HG02970 (cell line): Measurements from ENCODE around the gene H1-8.

Experiments
- ATAC-seq: cut with Tn5 transposase; IDR thresholded peaks from one replicate; pipeline ENCODE4 v1.9.1; 2021; ENCODE audit warnings: mild to moderate bottlenecking, moderate library complexity, moderate number of reproducible peaks; ENCODE audit not compliant: unreplicated experiment, low FRiP score

Gene H1-8

DNA sequence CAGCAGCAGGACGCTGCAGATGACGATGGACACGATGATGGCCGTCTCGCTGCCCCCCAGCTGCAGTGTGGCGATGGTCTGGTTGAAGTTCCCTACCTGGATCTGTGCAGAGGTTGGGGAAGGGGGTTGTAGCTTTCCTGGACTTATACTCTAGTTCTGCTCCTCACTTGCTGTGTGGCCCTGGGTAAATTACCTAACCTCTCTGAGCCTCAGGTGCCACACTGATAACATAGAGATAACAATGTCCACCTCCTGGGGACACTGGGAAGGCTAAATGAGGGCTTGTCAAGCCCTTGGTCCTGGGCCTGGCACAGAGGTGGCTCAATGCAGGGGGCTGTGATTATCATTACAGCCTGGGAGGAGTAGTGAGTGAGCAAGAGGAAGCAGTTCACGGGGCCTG lies 26.9 kb downstream of the H1-8 start:
- ATAC-seq = no peak

DNA sequence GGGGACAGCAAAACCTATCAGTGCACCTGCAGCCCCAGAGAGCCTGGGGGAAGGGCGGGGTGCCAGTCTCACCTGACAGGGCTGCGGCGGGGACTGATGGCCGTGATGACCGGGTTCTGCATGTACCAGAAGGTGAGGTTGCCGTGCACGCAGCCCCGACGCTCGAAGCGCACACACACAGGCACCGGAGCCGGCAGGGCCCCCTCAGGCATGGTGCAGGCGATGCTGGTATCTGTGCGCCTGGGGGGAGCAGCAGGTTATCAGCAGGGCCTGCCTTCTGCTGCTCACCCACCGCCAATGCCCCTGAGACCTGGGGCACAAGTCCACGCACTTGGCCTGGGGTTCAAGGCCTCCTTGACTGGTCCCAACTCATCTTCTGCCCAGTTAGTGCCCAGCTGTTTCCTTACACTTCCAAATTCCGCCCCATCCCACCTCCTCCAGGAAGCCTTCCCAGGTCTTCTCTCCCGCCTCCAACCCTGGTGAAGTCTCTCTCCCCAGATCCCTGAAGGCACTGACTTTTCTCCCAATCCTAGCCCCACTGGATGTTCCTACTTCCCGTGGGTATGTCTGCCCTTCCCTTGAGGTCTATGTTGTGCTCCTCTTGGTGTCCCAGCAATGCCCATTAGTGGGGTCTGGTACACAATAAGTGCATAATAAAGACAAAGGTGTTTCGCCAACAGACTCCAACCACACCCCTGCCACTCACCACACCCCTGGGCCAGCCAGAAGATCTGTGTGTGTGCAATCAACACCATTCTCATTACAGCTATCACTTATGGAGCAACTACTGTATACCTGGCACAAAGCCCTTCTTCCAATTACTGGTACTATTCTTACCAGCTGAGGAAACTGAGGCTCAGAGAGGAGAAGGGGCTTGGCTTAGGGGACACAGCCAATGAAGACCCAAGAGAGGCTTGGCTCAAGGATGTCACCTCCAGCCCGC lies 28.9 kb downstream of the H1-8 start:
- no peak for ATAC-seq

DNA sequence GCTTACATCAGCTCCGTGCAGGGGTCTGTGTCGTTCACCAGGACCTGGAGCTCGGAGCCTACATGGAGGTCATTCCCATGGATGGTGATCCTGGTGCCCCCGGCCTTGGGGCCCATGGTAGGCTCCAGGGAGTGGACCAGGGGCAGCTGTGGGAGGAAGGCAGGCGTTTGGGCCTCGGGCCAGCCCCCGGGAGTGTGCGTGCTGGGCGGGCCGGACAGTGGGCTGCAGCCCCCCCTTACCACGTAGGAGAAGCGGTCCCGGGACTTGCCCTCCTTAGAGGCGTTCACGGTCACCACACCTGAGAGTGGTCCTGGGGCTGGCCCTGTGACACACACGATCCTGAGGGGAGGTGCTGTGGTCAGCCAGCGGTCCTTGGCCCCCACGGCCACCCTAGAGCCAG lies 29.6 kb downstream of the H1-8 start:
- no peak for ATAC-seq

- ATAC-seq = no peak
Measured at GRCh38 chr3:129573493-129573892, 30.5 kb downstream of the H1-8 start.

GRCh38 chr3:129574206-129574605 lies 31.2 kb downstream of the H1-8 start:
- no peak for ATAC-seq

GRCh38 chr3:129575233-129575996 lies 32.4 kb downstream of the H1-8 start:
- ATAC-seq = no peak

DNA sequence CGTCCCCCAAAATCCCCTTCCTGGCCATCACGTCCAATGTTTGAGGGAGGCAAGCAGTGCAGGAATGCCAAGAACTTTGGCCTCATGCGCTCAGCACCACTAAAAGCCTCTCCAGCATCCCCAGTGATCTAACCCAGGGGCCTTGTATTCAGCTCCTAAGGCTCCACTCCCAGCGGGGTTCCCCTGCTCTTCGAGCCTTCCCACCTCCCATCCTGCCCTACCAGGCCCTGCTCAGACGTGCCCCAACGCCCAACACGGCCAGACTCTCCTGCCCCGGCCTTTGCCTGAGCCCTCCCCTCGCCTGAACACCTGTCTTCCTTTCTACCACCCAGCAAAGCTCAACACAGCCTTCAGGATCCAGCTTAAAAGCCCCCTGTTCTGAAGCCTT lies 33.0 kb downstream of the H1-8 start:
- no peak for ATAC-seq

DNA sequence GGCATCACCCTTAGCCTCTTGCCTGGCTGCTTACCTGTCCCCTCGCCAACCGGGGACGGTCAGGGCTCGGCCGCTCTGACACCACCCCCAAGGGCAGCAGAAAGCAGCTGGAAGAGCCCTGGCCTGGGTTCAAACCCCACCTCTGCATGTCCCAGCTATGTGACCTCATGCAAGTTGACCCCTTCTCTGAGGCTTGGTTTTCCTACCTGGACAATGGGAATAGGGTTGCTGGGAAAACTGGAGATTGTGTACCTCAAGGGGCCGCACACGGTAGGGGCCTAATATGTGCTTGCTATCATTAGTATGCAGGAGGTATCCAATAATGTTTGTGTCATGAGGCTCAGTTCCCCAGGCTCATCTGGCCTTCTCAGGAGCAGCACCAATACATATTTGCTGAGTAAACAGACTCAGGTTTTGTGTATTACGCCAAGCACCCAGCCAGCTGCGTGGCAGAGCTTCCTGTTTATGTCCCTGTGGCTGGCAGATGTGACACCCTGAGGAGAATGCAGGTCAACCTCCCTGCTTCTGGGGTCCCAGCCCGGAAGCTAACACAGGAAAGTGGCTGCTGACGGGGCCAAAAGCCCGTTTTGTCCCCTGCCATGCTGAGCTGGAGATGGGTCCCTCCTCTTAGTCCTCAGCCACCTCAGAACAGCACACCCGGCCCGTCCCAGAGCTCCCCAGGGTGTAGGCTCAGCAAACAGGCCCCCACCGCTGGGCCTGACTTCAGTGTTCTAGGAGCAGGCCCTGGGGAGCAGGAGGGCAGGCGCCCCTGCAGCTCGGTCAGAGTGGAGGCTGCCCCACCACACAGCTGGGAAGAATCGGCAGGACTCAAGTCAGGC lies 33.8 kb downstream of the H1-8 start:
- no peak for ATAC-seq

GRCh38 chr3:129577366-129577765 lies 34.4 kb downstream of the H1-8 start:
- no peak for ATAC-seq

DNA sequence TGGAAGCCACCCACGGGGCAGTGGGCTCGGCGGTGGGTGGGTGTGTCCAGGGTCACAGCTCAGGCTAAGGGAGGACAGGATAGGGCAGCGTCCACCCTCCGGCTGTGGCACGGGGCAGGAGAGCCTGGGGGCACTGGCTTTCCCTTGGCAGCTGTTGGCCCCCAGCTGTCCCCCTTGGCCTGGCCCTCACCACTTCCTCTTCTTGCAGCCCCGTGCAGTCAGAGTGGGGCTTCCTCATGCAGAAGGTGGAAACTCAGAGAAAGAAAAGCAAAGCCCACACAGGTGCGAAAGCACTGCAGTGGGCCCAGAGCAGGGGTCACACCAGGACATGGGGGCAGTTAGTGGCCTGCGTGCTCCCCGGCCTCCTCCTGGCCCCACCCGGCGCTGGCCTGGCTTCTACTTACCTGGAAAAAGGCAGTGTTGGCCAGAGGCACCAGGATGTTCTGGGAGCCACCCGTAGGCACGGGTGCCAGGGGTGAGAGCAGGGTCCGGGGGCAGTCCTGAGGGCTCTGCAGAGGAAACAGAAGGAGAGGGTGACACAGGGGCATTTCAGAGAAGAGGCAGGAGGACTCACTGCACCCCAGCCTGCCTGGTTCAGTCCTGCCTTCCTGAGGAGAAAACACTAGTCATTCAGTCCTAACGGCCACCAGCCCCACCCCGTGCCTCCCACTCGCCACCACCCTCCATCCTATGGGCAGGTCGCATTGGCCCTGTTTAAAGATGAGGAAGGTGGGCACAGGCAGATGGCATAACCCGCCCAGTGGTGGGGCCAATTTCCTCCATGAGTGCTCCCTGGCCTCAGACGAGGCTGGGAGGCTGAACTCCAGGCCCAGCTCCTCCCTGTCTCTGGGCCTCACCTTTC lies 35.2 kb downstream of the H1-8 start:
- ATAC-seq = no peak

- ATAC-seq = no peak
Measured at GRCh38 chr3:129579991-129580390, 37.0 kb downstream of the H1-8 start.

GRCh38 chr3:129581623-129582022 lies 38.6 kb downstream of the H1-8 start:
- ATAC-seq = no peak

GRCh38 chr3:129582799-129583198 lies 39.8 kb downstream of the H1-8 start:
- no peak for ATAC-seq

GRCh38 chr3:129583289-129583688 lies 40.3 kb downstream of the H1-8 start:
- ATAC-seq = no peak

DNA sequence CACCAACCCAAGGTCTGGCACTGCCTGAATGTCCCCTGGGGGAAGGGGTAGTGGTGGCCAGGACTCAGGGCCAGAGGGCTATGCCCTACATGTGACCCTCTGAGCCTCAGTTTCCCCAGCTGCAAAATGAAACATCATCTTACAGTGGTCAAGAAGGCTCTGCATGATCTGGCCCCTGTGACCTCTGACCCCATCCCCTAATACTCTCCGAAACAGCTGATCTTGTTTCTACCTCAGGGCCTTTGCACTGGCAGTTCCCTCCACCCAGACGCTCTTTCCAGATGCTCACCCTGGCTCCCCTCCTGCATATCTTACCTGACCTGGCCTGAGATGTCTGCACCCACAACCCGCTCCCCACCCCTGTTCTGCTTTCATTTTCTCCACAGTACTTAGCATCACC lies 41.7 kb downstream of the H1-8 start:
- ATAC-seq = no peak

DNA sequence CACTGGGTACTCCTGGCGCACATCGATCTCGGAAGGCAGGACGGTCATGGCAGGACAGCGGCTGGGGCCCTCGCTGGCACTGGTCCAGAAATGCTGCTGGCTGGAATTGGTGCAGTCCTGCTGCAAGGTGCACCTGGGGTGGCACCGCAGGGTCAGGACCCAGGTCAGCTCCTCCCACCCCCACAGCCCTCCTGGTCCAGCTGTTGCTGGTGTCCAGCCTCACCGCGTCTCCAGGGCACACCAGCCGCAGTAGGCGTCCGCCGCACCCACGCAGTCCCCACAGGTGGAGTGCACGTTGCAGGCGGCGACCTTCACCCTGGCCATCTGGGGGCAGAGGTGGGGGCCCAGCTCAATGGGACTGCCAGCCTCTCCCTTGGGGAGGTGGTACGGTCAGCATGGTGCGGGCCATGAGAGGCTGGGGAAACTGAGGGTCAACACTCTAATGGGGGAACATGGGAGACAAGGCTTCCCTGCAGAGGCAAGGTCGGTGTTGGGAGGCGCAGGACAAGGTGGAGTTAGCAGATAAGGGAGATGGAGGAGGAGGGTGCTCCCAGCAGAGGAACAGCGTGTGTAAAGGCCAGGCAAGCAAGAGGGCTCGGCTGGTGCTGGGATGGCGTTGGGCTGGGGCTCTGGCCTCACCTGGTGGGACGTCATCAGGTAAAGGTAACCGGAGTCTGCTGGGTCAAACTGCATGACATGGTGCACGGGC lies 43.1 kb downstream of the H1-8 start:
- ATAC-seq = no peak

DNA sequence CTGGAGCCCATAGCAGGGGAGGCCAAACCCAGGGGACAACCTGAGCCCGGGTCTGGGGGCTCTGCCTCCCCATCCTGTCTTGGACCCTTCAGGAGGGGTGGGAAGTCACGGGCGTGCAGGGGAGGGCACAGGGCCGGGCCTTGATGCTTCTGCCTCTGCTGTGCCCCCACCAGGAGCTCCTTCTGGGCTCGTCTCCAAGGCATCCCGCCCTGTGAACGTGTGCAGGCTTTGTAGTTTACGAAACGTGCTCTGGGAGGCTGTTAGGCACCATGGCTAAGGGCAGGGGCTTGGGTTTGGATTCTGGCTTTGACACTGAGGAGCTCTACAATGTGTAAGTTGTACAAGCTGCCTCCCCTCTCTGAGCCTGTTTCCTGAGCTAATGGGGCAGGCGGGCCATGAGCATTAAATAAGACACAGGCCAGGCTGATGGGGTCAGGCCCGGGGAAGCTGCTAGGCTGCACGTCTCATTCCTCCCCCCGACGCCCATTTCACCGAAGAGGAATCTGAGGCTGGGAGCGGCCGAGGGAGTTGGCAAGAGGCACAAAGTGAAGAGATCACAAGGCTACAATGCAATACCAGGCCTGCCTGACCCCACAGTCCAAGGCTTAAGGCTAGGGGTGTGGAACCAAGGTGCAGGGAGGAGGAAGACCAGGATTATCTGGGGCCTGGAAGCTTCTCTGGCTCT lies 43.9 kb downstream of the H1-8 start:
- no peak for ATAC-seq

- ATAC-seq = no peak
Measured at GRCh38 chr3:129587566-129588210, 44.7 kb downstream of the H1-8 start.
